Stimulated activated CD8-positive, alpha-beta memory T cell treated with anti-CD3 and anti-CD28 coated beads, Interleukin-7, amount 100 ng/mL, for 48 hours (primary cell): ENCODE data around the gene LPIN3.

Experiments
- DNase-seq, 2 donors: peaks; one replicate each; pipeline ENCODE4 v3.0.0-alpha.2; 2020; ENCODE audit warnings: low read depth in 1 of 2; ENCODE audit errors: extremely low read depth in 1 of 2

Gene LPIN3

GRCh38 chr20:41320976-41321375 lies 19.6 kb upstream of the LPIN3 start:
- DNase-seq = no peak

DNA sequence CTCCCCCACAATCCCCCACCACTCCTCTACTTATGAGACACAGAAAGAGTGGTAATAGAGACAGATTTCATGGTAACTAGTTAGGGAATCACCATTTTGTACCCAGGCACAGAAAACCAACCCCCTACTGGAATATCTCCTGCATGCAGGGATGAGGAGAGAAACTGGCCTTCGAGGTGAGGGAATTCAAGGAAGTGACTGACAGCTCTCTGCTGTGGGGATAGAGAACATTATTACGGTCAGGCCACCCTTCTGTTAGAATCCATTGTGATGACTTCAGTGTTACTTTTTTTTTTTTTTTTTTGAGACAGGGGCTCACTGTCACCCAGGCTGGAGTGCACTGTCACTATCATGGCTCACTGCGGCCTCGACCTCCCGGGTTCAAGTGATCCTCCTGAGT lies 13.4 kb upstream of the LPIN3 start:
- DNase-seq = no peak

GRCh38 chr20:41329435-41330342 lies 10.9 kb upstream of the LPIN3 start:
- peak; percentile 40 to 54 for DNase-seq

- DNase-seq = no peak
Measured at GRCh38 chr20:41330343-41330720, 10.3 kb upstream of the LPIN3 start.

DNA sequence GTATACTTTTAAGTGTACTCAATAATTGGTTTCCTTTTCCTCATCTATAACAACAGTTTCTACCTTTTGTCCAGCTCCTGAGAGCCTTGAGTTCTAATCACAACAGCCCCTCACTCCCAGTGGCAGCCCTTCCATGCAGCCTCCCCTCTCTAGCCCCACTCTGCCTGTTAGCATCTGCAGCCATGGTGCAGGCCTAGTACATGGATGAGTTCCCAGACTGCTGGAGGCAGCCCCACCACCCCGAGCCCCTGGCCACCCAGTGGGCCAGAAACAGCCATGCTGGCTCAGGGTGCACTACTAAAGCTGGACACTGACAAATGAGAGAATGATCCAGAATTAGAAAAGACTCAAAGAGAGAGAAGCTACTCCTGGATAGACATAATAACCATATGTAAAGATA lies 9.7 kb upstream of the LPIN3 start:
- DNase-seq = no peak

GRCh38 chr20:41331731-41332130 lies 8.9 kb upstream of the LPIN3 start:
- DNase-seq = no peak

GRCh38 chr20:41334036-41334435 lies 6.6 kb upstream of the LPIN3 start:
- DNase-seq = no peak

GRCh38 chr20:41334443-41335421 lies 5.9 kb upstream of the LPIN3 start:
- no peak for DNase-seq

GRCh38 chr20:41335591-41335990 lies 5.0 kb upstream of the LPIN3 start:
- DNase-seq = no peak

GRCh38 chr20:41336711-41337492 lies 3.7 kb upstream of the LPIN3 start:
- no peak for DNase-seq

- DNase-seq = peak; percentile 61
Measured at GRCh38 chr20:41339957-41340326, 679 bp upstream of the LPIN3 start.

DNA sequence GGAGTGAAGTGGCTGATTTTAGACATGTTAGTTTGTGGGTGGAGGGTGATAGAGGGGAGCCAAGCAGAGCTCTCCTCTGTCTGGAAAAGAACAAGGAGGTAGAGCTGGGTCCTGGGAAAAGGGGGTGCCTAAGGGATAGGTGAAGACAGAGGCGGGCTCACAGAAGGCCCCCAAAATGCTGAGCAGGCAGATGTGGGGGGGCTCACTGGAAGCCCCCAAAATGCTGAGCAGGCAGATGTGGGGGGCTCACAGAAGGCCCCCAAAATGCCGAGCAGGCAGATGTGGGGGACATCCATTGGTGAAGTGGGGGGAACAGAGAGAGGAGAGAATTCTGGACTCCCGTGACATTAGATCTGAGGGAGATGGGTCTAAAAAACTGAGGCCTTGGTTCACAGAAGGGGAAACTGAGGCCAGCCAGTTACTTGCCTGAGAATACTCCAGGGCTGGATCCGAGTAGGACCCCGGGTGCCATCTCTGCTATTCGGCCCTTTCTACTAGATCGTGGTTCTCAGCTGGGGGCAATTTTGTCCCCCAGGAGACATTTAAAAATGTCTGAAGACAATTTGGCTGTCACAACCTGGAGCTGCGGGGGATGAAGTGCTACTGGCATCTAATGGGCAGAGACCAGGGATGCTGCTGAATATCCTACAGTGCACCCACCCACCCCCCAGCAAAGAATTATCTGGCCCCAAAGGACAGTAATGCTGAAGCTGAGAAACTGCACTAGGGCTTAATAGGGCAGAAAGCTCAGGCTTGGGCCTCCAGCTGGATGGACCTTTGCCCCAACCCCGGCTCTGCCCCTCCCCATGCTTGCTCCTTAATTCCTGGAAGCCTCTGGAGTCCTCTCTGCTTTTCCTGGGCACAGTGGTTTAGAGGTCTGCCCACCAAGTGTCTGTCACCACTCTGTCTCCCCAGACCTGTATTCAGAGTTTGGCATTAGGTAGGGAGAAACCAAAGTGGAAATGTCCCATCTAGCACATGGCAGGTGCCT lies 2.1 kb downstream of the LPIN3 start:
- DNase-seq = no peak

DNA sequence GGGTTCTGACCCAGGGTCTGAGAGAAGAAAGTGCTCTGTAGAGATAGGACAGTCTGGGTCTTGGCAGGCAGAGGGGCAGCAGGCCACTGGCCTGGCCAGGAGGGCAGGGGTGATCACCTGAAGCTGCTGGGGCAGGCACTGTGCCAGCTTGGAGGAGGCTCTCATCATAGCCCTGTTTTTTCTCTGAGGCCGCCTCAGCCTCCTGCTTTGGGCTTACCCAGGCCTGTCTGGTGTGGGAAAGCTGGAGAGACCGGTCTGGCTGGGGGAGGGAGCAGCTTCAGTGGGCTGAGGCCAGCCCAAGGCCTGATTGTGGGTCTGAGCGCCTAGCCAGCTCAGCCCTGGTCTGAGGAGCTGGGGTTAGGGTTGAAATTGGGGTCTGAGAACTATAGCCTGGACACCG lies 3.9 kb downstream of the LPIN3 start:
- no peak for DNase-seq

- no peak for DNase-seq
Measured at GRCh38 chr20:41344938-41345728, 4.5 kb downstream of the LPIN3 start.

GRCh38 chr20:41345729-41346067 lies 5.1 kb downstream of the LPIN3 start:
- no peak for DNase-seq

DNA sequence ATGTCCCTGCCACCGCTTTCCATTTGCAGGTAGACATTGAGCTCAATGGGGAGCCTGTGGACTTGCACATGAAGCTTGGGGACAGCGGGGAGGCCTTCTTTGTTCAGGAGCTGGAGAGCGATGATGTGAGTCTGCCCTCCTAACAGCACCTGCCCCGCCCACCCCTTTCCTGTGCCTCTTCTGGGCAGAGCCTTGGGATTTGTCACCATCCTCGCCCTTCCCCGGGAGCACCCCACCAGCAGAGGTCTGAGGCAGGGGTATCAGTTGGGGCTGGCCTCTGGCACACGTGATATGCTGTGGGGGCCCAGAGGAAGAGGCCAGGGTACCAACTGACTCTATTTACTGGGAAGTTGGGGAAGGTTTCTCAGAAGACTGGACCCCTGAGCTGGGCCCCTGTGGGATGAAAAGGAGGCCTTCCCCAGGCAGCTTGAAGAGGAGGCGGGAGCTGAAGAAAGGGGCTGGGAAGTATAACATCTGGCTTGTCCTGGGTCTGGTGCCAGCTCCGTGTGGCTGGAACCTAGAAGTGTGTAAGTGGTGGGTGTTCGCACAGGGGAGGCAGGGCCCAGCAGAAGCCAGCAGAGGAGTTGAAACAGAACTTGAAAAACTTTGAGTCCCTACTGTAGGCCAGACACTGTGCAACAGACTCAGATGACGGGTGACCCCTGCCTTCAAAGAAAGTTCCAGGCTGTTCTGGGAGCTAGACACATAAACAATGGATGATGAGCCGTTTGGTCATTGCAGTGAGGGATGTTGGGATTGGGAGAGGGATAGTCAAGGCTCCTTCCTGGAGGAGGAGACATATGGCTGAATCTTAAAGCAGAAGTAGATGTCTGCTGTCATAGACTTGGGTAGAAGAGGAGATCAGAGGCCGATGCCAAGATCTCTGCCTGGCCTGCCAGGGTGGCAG lies 7.2 kb downstream of the LPIN3 start:
- no peak for DNase-seq

- DNase-seq = no peak
Measured at GRCh38 chr20:41348430-41349172, 8.0 kb downstream of the LPIN3 start.
